ENCODE data around the gene CTXND1.

The CTXND1 gene

GRCh38 chr15:80217327-80217900 is 34.6 kb downstream of the CTXND1 start:
- Histone ChIP-seq H3K4me3 (ENCODE audit: low read depth, low read length) (no peak overlapping the region), H3K4me1 (ENCODE audit: control insufficient read depth, insufficient read depth, low read length) (no peaks in the 10 kb centered on the region), H3K36me3 (ENCODE audit: control insufficient read depth in 2 of 2, insufficient read depth in 1 of 2, low read length in 2 of 2) (no peaks in the 10 kb centered on the region), H3K9me3 (ENCODE audit: control insufficient read depth, insufficient read depth, low read depth, low read length) (no peaks in the 10 kb centered on the region), H3K27ac (ENCODE audit: extremely low read depth, low read depth, low read length) (no peak overlapping the region)
- ChIA-PET POLR2A (no interaction called here), CTCF (interaction anchor here (0.6 kb wide), 1 partner anchor 366 kb away, joined by 4 read pairs; no protein-coding TSS in a partner anchor)
- peak; percentile 68; the same call in 1 of the 2 replicates for TF ChIP-seq ZNF19 (tag by site-specific recombination; IDR thresholded peaks at IDR 0.05; ENCODE audit: low read depth)
- TF ChIP-seq ZNF473 (tag by site-specific recombination; IDR thresholded peaks at IDR 0.05), result no peak
- TF ChIP-seq SP3 (tag by site-specific recombination; IDR thresholded peaks at IDR 0.05), result no peak
- 0 out of 2 replicates have a peak, but pooled peaks have one; percentile 51 for TF ChIP-seq ZNF560 (tag by site-specific recombination; IDR thresholded peaks at IDR 0.05; ENCODE audit: borderline replicate concordance)
- TF ChIP-seq WT1 (tag by site-specific recombination; IDR thresholded peaks at IDR 0.05), result no peak
- TF ChIP-seq ZNF26 (tag by site-specific recombination; IDR thresholded peaks at IDR 0.05), result no peak
- no peak for TF ChIP-seq ZNF221 (tag by site-specific recombination; IDR thresholded peaks at IDR 0.05; ENCODE audit: borderline replicate concordance)
- TF ChIP-seq GLI4 (tag by site-specific recombination; IDR thresholded peaks at IDR 0.05), result no peak
- no peak for TF ChIP-seq PBX3 (CRISPR knock-in tag; IDR thresholded peaks at IDR 0.05)
- no peak for TF ChIP-seq ZNF658 (tag by site-specific recombination; IDR thresholded peaks at IDR 0.05)
- no peak for TF ChIP-seq SP2 (tag by site-specific recombination; IDR thresholded peaks at IDR 0.05)
- no peak for TF ChIP-seq ZBTB49 (tag by site-specific recombination; IDR thresholded peaks at IDR 0.05; ENCODE audit: low read depth)
- no peak for TF ChIP-seq KLF16 (tag by site-specific recombination; IDR thresholded peaks at IDR 0.05)
- TF ChIP-seq SCRT2 (tag by site-specific recombination; IDR thresholded peaks at IDR 0.05), result no peak
- peak; percentile 80 for TF ChIP-seq ZNF426 (tag by site-specific recombination; IDR thresholded peaks at IDR 0.05)
- peak; percentile 76; the same call in 1 of the 2 replicates for TF ChIP-seq ZNF202 (tag by site-specific recombination; IDR thresholded peaks at IDR 0.05; ENCODE audit: borderline replicate concordance)
- peak; percentile 59 for TF ChIP-seq ZBTB8A (tag by site-specific recombination; IDR thresholded peaks at IDR 0.05)
- TF ChIP-seq ZNF404 (tag by site-specific recombination; IDR thresholded peaks at IDR 0.05), result 0 out of 2 replicates have a peak, but pooled peaks have one; percentile 23
- no peak for TF ChIP-seq ZNF561 (tag by site-specific recombination; IDR thresholded peaks at IDR 0.05; ENCODE audit: borderline replicate concordance)
- no peak for TF ChIP-seq ZFHX2 (tag by site-specific recombination; conservative IDR thresholded peaks at IDR 0.05)
- no peak for TF ChIP-seq OSR2 (tag by site-specific recombination; IDR thresholded peaks at IDR 0.05)
- no peak for TF ChIP-seq ZIC2 (tag by site-specific recombination; IDR thresholded peaks at IDR 0.05)
- TF ChIP-seq GLIS2 (tag by site-specific recombination; IDR thresholded peaks at IDR 0.05), result no peak
- TF ChIP-seq ZNF148 (tag by site-specific recombination; IDR thresholded peaks at IDR 0.05; ENCODE audit: borderline replicate concordance), result no peak
- no peak for TF ChIP-seq ZNF138 (tag by site-specific recombination; IDR thresholded peaks at IDR 0.05; ENCODE audit: borderline replicate concordance)

All from HEK293 (cell line).